Stomach (tissue), 4 donors: ENCODE data around the gene CMIP.

Experiments
- CTCF ChIP-seq, 7 experiments: fragments of 450-650 bp in 4 of 7; fragments of 200-600 bp in 3 of 7; sonication (generic) in 3 of 7; IDR thresholded peaks; one replicate each; pipeline ENCODE4 v1.5.1; 2016 to 2019; ENCODE audit warnings: antibody characterized with exemption in 7 of 7, control low read depth in 2 of 7, mild to moderate bottlenecking in 1 of 7
- POLR2A ChIP-seq, 4 donors: fragments of 450-650 bp; IDR thresholded peaks; one replicate each; pipeline ENCODE4 v1.6.1; 2016; ENCODE audit warnings: antibody characterized with exemption in 4 of 4, control low read depth in 2 of 4, mild to moderate bottlenecking in 1 of 4, moderate library complexity in 1 of 4

DNA sequence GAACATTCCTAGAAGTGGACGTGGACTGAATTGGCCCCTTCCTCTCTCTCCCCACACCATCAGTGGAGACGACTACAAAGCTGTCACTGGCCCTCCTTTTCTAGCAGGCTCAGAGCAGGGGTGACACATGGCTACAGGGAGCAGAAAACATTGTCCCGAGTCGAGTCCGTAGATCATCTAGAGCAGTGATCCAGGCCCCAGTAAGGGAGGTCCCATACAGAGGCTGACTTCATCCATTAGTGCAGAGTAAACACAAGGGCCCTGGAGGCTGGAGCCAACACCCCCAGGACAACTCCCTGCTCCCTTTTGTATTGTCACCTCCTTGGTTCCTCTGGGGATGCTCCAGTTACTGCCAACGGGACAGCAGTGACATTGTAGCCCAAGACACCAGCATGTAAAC lies 130.7 kb downstream of the CMIP start:
- TF ChIP-seq POLR2A (IDR thresholded peaks at IDR 0.05) (no peak), CTCF (IDR thresholded peaks at IDR 0.05) (no peak)
